ENCODE results near the gene RBM33.

DNA sequence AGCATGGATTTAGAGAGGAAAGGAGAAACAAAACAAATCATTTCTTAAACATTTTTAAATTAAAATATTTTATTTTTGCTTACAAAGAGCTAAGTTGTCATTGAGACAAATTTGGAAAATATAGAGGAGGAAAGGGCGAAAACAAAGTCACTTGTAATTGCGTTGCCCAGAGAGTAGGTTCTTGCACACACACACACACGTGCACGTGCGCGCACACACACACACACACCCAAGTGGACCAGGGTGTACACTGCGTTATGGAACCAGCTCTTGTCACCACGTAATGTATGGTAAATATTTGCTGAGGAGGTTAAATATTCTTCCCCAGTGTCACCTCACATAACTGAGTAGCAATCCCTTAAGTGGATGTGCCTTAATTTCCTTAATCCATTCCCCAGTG lies 146.2 kb downstream of the RBM33 start:
- TF ChIP-seq, protein P1, sequence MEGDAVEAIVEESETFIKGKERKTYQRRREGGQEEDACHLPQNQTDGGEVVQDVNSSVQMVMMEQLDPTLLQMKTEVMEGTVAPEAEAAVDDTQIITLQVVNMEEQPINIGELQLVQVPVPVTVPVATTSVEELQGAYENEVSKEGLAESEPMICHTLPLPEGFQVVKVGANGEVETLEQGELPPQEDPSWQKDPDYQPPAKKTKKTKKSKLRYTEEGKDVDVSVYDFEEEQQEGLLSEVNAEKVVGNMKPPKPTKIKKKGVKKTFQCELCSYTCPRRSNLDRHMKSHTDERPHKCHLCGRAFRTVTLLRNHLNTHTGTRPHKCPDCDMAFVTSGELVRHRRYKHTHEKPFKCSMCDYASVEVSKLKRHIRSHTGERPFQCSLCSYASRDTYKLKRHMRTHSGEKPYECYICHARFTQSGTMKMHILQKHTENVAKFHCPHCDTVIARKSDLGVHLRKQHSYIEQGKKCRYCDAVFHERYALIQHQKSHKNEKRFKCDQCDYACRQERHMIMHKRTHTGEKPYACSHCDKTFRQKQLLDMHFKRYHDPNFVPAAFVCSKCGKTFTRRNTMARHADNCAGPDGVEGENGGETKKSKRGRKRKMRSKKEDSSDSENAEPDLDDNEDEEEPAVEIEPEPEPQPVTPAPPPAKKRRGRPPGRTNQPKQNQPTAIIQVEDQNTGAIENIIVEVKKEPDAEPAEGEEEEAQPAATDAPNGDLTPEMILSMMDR (IDR thresholded peaks at IDR 0.05), result no peak
- TF ChIP-seq POLR2AphosphoS5 (IDR thresholded peaks at IDR 0.05; ENCODE audit: low read depth, low read length) (no peak), TCF7L2 (IDR thresholded peaks at IDR 0.05; ENCODE audit: low read depth, low read length) (no peak)
- TF ChIP-seq, protein P2, sequence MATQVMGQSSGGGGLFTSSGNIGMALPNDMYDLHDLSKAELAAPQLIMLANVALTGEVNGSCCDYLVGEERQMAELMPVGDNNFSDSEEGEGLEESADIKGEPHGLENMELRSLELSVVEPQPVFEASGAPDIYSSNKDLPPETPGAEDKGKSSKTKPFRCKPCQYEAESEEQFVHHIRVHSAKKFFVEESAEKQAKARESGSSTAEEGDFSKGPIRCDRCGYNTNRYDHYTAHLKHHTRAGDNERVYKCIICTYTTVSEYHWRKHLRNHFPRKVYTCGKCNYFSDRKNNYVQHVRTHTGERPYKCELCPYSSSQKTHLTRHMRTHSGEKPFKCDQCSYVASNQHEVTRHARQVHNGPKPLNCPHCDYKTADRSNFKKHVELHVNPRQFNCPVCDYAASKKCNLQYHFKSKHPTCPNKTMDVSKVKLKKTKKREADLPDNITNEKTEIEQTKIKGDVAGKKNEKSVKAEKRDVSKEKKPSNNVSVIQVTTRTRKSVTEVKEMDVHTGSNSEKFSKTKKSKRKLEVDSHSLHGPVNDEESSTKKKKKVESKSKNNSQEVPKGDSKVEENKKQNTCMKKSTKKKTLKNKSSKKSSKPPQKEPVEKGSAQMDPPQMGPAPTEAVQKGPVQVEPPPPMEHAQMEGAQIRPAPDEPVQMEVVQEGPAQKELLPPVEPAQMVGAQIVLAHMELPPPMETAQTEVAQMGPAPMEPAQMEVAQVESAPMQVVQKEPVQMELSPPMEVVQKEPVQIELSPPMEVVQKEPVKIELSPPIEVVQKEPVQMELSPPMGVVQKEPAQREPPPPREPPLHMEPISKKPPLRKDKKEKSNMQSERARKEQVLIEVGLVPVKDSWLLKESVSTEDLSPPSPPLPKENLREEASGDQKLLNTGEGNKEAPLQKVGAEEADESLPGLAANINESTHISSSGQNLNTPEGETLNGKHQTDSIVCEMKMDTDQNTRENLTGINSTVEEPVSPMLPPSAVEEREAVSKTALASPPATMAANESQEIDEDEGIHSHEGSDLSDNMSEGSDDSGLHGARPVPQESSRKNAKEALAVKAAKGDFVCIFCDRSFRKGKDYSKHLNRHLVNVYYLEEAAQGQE (IDR thresholded peaks at IDR 0.05; ENCODE audit: insufficient read depth in 1 of 2, low read depth in 2 of 2, low read length in 1 of 2), result no peak
